Loucy (cell line): Measurements from ENCODE around the gene KCNH1.

Experiments used
- H2AFZ ChIP-seq: fragments of 200-600 bp; sonication (generic); 2 replicates; pipeline ENCODE4 v1.6.0; 2016; ENCODE audit warnings: antibody characterized with exemption, mild to moderate bottlenecking, low read length, moderate library complexity
- H3F3A ChIP-seq: fragments of 200-600 bp; 2 replicates; pipeline ENCODE4 v1.6.0; 2016; ENCODE audit warnings: antibody characterized with exemption, low read depth, mild to moderate bottlenecking
- H3K27me3 ChIP-seq: fragments of 200-600 bp; sonication (generic); 2 replicates; pipeline ENCODE4 v1.6.1; 2014; ENCODE audit warnings: low read length, mild to moderate bottlenecking; ENCODE audit not compliant: insufficient read depth, poor library complexity, severe bottlenecking
- H3K36me3 ChIP-seq: fragments of 200-600 bp; sonication (generic); 2 replicates; pipeline ENCODE4 v1.6.1; 2016; ENCODE audit warnings: low read length; ENCODE audit not compliant: insufficient read depth
- H3K4me1 ChIP-seq: fragments of 200-600 bp; sonication (generic); 2 replicates; pipeline ENCODE4 v1.5.1; 2014; ENCODE audit warnings: low read length, mild to moderate bottlenecking; ENCODE audit not compliant: insufficient read depth, poor library complexity, severe bottlenecking
- H3K4me2 ChIP-seq: fragments of 200-600 bp; sonication (generic); 2 replicates; pipeline ENCODE4 v1.6.0; 2014; ENCODE audit warnings: antibody characterized with exemption, low read length, low read depth, mild to moderate bottlenecking; ENCODE audit not compliant: poor library complexity, severe bottlenecking
- H3K4me3 ChIP-seq: fragments of 200-600 bp; sonication (generic); 2 replicates; pipeline ENCODE4 v1.5.1; 2014; ENCODE audit warnings: low read length, mild to moderate bottlenecking, mixed read lengths; ENCODE audit not compliant: poor library complexity, severe bottlenecking
- H3K79me2 ChIP-seq: fragments of 200-600 bp; sonication (generic); 2 replicates; pipeline ENCODE4 v1.6.1; 2014; ENCODE audit warnings: low read length; ENCODE audit not compliant: insufficient read depth
- H3K9ac ChIP-seq: fragments of 200-600 bp; sonication (generic); 2 replicates; pipeline ENCODE4 v1.6.0; 2014; ENCODE audit warnings: mild to moderate bottlenecking, low read depth, low read length, moderate library complexity; ENCODE audit not compliant: poor library complexity, severe bottlenecking
- H3K9me2 ChIP-seq: fragments of 200-600 bp; sonication (generic); replicated peaks from 2 replicates; pipeline ENCODE4 v1.6.1; 2016; ENCODE audit warnings: low read depth, low read length, mixed read lengths
- H3K9me3 ChIP-seq: fragments of 200-600 bp; sonication (generic); 2 replicates; pipeline ENCODE4 v1.6.1; 2014; ENCODE audit warnings: mild to moderate bottlenecking, antibody characterized with exemption, low read length, low read depth; ENCODE audit not compliant: insufficient read depth
- H4K20me1 ChIP-seq: fragments of 200-600 bp; sonication (generic); 2 replicates; pipeline ENCODE4 v1.6.0; 2014; ENCODE audit warnings: antibody characterized with exemption, low read length, mild to moderate bottlenecking; ENCODE audit not compliant: insufficient read depth, poor library complexity, severe bottlenecking
- EZH2phosphoT487 ChIP-seq: fragments of 200-600 bp; IDR thresholded peaks from 2 replicates; pipeline ENCODE4 v1.6.1; 2018; ENCODE audit warnings: antibody characterized with exemption, mild to moderate bottlenecking, moderate library complexity, borderline replicate concordance
- TF ChIP-seq, protein P1 (sequence below): fragments of 200-600 bp; sonication (generic); conservative IDR thresholded peaks from 2 replicates; pipeline ENCODE4 v1.5.1; 2014; ENCODE audit warnings: mild to moderate bottlenecking, antibody characterized with exemption, low read length

Gene KCNH1

DNA sequence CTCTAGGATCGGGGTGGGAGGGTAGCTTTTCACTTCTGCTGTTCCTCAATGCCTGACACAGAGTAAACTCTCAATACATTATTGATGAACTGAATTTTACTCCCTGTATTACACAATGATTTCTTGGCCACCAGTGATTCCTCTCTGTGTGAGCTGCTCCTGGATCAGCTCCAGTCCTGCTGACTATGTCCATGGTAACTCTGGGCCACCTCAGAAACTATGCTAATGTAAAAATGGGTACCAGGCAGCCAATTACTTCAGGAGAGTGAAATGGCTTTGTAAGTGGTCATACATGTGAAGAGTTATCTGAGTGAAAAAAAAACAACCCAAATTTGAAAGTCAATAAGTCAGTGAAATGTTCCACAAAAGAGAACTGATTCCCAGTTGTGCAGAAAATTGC, 311.0 kb downstream of the KCNH1 start:
- Histone ChIP-seq H3K27me3 (no peaks in the 10 kb centered on the region), H3K4me2 (no peak overlapping the region), H3K9me3 (no peaks in the 10 kb centered on the region), H3K9me2 (no peaks in the 10 kb centered on the region), H2AFZ (no peak overlapping the region), H3K4me1 (no peaks in the 10 kb centered on the region), H3K36me3 (no peaks in the 10 kb centered on the region), H3K79me2 (no peaks in the 10 kb centered on the region), H4K20me1 (no peaks in the 10 kb centered on the region), H3F3A (no peaks in the 10 kb centered on the region), H3K4me3 (no peak overlapping the region), H3K9ac (no peak overlapping the region)
- TF ChIP-seq, protein P1, sequence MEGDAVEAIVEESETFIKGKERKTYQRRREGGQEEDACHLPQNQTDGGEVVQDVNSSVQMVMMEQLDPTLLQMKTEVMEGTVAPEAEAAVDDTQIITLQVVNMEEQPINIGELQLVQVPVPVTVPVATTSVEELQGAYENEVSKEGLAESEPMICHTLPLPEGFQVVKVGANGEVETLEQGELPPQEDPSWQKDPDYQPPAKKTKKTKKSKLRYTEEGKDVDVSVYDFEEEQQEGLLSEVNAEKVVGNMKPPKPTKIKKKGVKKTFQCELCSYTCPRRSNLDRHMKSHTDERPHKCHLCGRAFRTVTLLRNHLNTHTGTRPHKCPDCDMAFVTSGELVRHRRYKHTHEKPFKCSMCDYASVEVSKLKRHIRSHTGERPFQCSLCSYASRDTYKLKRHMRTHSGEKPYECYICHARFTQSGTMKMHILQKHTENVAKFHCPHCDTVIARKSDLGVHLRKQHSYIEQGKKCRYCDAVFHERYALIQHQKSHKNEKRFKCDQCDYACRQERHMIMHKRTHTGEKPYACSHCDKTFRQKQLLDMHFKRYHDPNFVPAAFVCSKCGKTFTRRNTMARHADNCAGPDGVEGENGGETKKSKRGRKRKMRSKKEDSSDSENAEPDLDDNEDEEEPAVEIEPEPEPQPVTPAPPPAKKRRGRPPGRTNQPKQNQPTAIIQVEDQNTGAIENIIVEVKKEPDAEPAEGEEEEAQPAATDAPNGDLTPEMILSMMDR, result no peak
- TF ChIP-seq EZH2phosphoT487, result no peak

DNA sequence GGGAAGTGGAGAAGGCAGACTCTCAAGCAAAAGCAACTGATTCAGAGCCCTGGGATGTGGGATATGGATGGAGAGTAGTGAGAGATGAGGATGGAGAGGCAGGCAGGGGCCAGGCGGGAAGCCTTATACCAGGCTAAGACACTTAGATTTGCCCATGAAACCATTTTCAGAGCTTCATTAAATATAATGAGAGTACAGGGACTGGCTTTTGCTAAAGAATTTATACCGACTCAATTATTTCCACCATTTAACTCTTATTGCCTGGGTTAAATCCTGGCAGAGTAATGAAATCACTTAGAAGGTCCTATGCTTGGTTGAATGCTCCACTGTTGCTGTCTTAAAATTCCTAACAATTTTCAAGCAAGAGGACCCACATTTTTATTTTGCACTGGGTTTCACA, 311.7 kb downstream of the KCNH1 start:
- no peak for TF ChIP-seq EZH2phosphoT487
- TF ChIP-seq, protein P1, result no peak
- no peak overlapping the region for H2AFZ ChIP-seq
- no peaks in the 10 kb centered on the region for H3K36me3 ChIP-seq
- H3K9me2 ChIP-seq, result no peaks in the 10 kb centered on the region
- no peaks in the 10 kb centered on the region for H4K20me1 ChIP-seq
- H3F3A ChIP-seq, result no peaks in the 10 kb centered on the region
- H3K4me3 ChIP-seq, result no peak overlapping the region
- no peak overlapping the region for H3K4me2 ChIP-seq
- H3K9ac ChIP-seq, result no peak overlapping the region
- no peaks in the 10 kb centered on the region for H3K4me1 ChIP-seq
- H3K9me3 ChIP-seq, result no peaks in the 10 kb centered on the region
- H3K27me3 ChIP-seq, result no peaks in the 10 kb centered on the region
- no peaks in the 10 kb centered on the region for H3K79me2 ChIP-seq

- H3F3A ChIP-seq, result no peaks in the 10 kb centered on the region
- H3K9me2 ChIP-seq, result no peaks in the 10 kb centered on the region
- no peaks in the 10 kb centered on the region for H3K4me1 ChIP-seq
- H3K4me3 ChIP-seq, result no peak overlapping the region
- H3K36me3 ChIP-seq, result no peaks in the 10 kb centered on the region
- H3K9me3 ChIP-seq, result no peaks in the 10 kb centered on the region
- no peaks in the 10 kb centered on the region for H4K20me1 ChIP-seq
- no peak overlapping the region for H3K4me2 ChIP-seq
- H3K27me3 ChIP-seq, result no peaks in the 10 kb centered on the region
- TF ChIP-seq, protein P1, result no peak
- no peak for TF ChIP-seq EZH2phosphoT487
- no peaks in the 10 kb centered on the region for H3K79me2 ChIP-seq
- no peak overlapping the region for H2AFZ ChIP-seq
- H3K9ac ChIP-seq, result no peak overlapping the region
Measured at GRCh38 chr1:210821615-210822014, 312.3 kb downstream of the KCNH1 start.
